ENCODE data around the gene GET3. TPM values are rescaled to one million over a fixed set of nuclear protein-coding genes. Genes with fewer than 3 reads are reported as not detected.
"Not testable (repeated sequence)": the region's sequence is repeated elsewhere in the genome, so short reads cannot be mapped to it uniquely, and the experiment has no call there.

Gene GET3
- total RNA-seq: 66.7 and 69.3 TPM in 2 replicates

DNA sequence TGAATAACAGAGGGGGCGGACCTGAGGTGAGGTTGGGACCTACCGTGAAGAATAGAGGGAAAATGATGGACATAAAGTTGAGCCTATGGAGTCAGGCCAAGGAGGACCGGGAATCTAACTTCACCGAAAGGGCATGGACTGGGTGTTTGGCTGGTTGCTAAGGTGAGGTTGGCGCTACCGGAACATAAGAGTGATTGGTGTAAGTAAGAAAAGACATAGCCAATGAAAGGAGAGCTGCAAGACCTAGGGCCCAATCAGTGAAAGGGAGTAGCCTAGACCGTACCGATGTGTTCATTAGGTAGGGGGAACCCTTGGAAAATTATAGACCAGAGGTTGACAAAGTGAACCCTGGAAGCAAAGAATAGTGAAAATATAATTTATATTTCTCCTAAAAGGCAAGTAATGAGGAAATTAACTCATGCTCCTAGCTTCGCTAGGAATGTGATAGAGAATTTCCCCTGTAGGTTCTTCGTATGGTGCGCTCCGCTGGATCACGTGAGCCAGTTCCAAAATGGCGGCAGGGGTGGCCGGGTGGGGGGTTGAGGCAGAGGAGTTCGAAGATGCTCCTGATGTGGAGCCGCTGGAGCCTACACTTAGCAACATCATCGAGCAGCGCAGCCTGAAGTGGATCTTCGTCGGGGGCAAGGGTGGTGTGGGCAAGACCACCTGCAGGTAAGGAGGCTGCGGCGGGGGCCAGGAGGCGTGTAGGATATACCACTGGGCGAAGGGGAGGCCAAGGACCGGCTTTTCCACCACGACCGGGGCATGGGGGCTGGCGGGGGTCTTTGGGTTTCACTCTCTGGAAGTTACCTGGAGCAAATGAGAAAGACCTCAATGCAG, at the start of gene GET3:
Gene GET3, plus strand, starts transcription at position 503 of the 840 bp plus-strand sequence. Its CDS starts 9 bp downstream, at position 512.
- intact Hi-C loops (cut with micrococcal nuclease): loop anchor here (1.0 to 5.0 kb wide), 10 partner anchors 20 to 295 kb away; partner anchors contain the start of genes CALR, DHPS, FARSA and HOOK2

GRCh38 chr19:12689012-12689411, 48.3 kb upstream of the GET3 start:
- intact Hi-C loops (cut with micrococcal nuclease): no loop called here

DNA sequence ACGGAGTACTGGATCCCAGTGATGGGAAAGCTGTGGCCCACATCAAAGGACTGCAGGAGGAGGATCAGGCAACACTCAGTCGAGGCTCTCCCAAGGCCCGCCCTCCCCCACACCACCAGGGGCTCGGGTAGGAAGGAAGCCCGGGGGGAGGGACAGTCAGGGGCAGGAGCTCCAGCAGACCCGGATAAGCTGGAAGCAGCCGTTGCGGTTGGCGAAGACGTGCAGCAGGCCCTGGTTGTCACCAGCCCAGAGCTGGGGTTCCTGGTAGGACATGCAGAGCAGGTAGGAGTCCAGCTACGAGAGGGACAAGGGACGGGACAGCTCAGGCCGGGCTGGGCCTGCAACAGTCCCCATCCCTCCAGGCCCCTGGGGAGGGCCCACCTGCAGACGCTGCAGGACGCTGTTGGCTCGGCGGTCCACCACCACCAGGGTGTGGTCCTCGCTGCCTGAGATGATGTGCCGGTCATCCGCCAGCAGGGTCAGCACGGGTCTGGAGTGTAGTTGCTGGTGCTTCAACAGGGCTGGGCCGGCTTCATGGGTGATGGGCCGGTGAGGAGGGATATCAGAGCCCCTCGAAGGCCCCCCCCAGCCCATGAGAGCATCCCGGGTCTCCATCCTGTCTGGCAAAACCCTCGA, 47.6 kb upstream of the GET3 start:
- intact Hi-C loops (cut with micrococcal nuclease): no loop called here

DNA sequence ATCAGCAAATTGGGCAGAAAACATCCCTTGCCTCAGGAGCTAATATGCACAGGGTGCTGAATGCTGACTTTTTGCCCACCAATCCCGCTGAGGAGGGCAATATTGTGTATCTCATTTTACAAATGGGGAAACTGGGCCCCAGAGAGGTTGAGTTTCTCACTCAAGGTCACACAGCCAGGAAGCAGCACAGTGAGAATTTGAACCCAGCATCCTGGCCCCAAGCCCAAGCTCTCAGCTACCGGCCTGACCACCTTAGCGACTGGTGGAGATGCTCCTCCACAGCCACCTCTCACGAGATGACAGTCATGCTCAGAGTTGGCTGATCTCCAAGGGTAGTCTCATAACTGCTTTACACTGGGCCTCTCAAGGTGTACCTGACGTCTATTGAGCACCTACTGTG, 44.3 kb upstream of the GET3 start:
- intact Hi-C loops (cut with micrococcal nuclease): no loop called here

GRCh38 chr19:12694641-12695040, 42.7 kb upstream of the GET3 start:
- intact Hi-C loops (cut with micrococcal nuclease): loop anchor here (1.0 kb wide), 1 partner anchor 10 kb away; no protein-coding TSS in a partner anchor

GRCh38 chr19:12695096-12695495, 42.2 kb upstream of the GET3 start:
- intact Hi-C loops (cut with micrococcal nuclease): loop anchor here (1.0 kb wide), 1 partner anchor 11 kb away; no protein-coding TSS in a partner anchor

- intact Hi-C loops (cut with micrococcal nuclease): loop anchor here (1.0 kb wide), 1 partner anchor 11 kb away; no protein-coding TSS in a partner anchor
Measured at GRCh38 chr19:12695514-12695913, 41.8 kb upstream of the GET3 start.

DNA sequence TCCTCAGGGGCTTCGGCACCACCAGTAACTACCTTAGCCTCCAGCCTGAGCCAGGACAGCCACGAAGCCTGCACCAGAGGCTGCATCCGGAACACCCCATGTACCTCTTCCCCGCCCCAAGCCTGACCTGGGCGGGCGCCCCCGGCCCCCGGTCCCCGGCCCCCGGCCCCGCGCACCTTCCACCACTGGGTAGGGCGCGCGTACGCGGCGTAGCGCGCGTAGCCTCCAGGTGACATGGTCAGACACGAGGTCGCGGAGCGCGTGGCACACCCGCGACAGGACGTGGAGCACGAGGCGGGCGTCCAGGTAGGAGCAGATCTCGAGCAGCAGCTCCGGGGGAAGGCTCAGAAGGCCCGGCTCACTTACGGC, 41.3 kb upstream of the GET3 start:
- intact Hi-C loops (cut with micrococcal nuclease): loop anchor here (1.0 kb wide), 6 partner anchors 12 to 86 kb away; partner anchors contain the start of genes DHPS, TNPO2, ZNF490 and ZNF791

- intact Hi-C loops (cut with micrococcal nuclease): loop anchor here (1.0 kb wide), 5 partner anchors 15 to 86 kb away; partner anchors contain the start of genes DHPS, TNPO2, ZNF490 and ZNF791
Measured at GRCh38 chr19:12696366-12697335, 40.6 kb upstream of the GET3 start, which contains the start of gene FBXW9. Gene FBXW9, minus strand, starts transcription at chr19:12696631. Its CDS starts 50 bp downstream, at chr19:12696581.

DNA sequence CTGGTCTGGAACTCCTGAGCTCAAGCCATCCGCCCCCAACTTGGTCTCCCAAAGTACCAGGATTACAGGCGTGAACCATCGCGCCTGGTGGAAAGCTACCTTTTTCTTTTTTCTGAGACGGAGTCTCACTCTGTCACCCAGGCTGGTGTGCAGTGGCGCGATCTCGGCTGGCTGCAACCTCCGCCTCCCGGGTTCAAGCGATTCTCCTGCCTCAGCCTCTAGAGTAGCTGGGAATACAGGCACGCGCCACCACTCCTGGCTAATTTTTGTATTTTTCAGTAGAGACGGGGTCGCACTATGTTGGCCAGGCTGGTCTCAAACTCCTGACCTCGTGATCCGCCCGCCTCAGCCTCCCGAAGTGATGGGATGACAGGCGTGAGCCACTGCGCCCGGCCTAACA, 39.9 kb upstream of the GET3 start:
- intact Hi-C loops (cut with micrococcal nuclease): not testable (repeated sequence)

DNA sequence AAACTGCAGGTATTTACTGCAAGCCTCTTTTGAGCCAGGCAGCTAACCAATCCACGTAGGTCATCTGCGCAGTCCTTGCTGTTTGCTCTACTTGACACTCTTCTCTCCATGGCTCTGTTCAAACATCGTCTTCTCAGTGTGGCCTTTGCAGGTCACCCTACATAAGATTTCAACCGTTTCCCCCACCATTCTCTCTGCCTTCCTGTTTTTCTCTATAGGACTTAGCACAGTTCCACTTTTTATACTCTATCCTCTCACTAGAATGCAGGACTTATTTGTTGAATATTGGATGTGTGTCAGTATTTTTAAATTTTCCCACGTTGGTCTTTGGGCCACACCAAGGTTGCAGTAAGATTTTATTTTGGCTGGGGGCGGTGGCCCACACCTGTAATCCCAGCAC, 39.2 kb upstream of the GET3 start:
- intact Hi-C loops (cut with micrococcal nuclease): no loop called here

DNA sequence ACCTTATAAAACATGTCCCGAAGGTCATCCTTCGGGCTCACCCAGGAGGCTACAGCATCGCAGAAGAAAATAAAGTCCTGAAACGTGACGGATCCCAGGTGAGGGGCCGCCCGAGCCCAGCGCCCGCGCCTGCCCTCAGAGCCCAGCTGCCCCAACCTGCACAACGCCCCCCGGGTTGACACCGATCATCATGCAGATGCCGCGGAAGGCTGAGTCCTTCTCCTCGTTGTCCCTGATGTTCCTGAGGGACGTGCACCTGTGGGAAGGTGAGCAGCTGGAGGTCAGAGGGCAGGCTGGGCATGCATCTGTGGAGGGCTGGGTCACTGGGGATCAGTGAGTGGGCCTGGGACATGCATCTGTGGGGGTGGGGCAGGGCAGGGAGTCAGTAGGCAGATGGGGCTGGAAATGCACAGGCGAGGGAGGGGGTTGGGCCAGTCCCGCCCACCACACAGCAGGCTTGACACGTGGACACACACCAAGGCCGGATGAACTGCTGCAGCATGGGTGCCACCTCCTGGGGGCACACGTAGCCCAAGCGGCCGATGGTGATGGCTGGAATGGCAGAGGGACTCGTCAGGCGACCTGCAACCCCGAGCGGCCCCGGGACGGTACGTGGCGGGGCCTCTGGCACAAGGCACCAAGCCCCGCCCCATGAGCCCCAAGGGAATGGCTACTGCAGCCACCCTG, 35.6 kb upstream of the GET3 start:
- intact Hi-C loops (cut with micrococcal nuclease): no loop called here

DNA sequence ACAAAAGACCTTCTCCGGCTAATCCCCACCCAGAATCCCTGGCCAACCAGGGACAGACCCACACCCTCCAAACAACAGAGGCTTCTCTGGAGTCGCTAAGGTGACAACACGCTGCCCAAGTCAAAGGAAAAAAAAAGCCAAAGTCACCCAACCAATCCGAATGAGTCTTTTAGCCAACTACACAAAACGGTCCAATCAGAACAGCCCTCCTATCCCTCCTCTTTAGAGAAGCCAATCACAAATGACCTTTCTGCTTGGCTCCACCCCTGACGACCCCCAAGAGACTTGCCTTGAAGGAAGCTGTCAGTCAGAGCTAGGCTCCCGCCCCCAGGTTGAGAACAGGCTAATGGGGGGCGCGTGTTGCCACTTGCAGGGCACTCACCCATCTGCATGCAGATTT, 34.3 kb upstream of the GET3 start:
- intact Hi-C loops (cut with micrococcal nuclease): no loop called here

DNA sequence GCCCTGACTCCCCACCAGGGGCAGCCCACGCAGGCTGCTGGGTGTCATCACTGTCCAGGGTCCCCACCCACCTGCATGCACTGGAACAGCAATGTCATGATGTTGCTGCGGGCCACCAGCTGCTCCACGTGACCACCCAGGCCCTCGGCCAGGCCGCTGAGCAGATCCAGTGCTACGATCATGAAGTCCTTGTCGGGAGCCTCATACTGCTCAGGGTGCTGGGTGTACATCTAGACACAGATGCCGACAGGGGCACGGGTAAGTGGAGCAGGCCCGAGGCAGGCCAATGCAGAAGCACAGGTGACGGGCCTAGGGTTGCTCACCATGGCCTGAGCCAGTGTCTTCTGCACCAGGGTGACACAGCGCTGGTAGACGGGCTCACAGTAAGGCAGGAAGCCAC, 32.1 kb upstream of the GET3 start:
- intact Hi-C loops (cut with micrococcal nuclease): no loop called here

- intact Hi-C loops (cut with micrococcal nuclease): no loop called here
Measured at GRCh38 chr19:12705654-12706331, 31.5 kb upstream of the GET3 start.

DNA sequence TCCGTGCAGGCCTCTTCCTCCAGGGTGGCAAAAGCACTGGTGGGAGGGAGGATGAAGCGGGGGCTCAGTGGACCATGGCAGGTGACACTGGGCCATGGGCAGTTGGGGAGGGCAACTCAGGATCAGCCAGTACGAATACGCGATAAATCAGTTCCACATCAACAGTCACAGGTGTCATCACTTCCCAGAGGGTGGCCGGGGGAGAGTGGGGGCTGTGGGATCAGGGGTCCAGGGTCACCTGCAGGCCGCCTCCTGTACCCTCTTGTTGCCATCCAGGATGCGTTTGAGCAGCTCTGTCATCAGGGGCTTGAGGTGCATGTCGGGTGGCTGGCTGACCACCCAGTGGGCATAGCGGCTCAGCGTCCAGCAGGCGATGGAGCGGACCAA, 31.0 kb upstream of the GET3 start:
- intact Hi-C loops (cut with micrococcal nuclease): no loop called here

DNA sequence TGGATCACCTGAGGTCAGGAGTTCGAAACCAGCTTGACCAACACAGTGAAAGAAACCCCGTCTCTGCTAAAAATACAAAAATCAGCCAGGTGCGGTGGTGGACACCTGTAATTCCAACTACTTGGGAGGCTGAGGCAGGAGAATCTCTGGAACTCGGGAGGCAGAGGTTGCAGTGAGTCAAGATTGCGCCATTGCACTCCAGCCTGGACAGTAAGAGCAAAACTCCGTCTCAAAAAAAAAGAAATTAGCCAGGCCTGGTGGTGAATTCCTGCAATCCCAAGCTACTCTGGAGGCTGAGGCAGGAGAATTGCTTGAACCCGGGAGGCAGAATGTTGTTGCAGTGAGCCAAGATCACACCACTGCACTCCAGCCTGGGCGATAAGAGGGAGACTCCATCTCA, 28.7 kb upstream of the GET3 start:
- intact Hi-C loops (cut with micrococcal nuclease): no loop called here

DNA sequence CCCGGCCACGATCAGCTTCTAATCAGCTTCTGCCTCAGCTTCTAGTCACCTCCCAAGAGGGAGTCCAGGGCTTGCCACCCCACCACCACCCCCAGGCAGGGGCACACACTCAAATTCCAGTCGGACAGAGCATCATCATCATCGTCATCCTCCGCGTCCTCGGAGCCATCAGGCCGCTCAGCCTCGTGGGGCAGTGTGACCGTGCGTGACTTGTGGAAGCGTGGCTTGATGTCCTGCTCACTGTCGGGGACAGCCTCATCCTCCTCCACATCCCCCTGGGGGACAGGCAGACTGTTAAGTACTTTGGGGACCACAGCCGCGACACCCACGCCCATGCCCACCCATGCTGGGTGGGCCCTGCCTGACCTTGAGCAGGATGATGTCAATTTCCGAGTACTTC, 26.1 kb upstream of the GET3 start:
- intact Hi-C loops (cut with micrococcal nuclease): no loop called here

GRCh38 chr19:12712077-12712476, 25.2 kb upstream of the GET3 start:
- intact Hi-C loops (cut with micrococcal nuclease): not testable (repeated sequence)

DNA sequence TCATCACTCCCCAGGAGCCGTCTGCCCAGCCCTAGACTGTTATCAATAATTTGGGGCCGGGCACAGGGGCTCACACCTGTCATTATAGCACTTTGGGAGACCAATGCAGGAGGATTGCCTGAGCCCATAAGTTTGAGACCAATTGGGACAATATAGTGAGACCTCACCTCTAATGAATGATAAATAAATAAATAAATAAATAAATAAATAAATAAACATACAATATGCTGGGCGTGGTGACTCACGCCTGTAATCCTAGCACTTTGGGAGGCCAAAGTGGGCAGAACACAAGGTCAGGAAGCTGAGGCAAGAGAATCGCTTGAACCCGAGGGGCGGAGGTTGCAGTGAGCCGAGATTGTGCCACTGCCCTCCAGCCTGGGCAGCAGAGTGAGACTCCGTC, 24.0 kb upstream of the GET3 start:
- intact Hi-C loops (cut with micrococcal nuclease): not testable (repeated sequence)
